GM12872 (cell line): ENCODE measurements around the gene BCORL1.

ENCODE experiments used
- CTCF ChIP-seq: IDR thresholded peaks from 3 replicates; pipeline ENCODE4 v1.5.1; 2011; ENCODE audit warnings: low read depth, mild to moderate bottlenecking, low read length, moderate library complexity; ENCODE audit not compliant: insufficient read depth

The BCORL1 gene

GRCh38 chrX:129983575-129984110, 1.2 kb downstream of the BCORL1 start:
- TF ChIP-seq CTCF, result no peak

GRCh38 chrX:129984111-129984958, 1.9 kb downstream of the BCORL1 start:
- no peak for TF ChIP-seq CTCF

- TF ChIP-seq CTCF, result no peak
These were observed 5.4 kb downstream of the BCORL1 start for GRCh38 chrX:129987871-129988270.

- TF ChIP-seq CTCF, result no peak
These were observed 9.7 kb downstream of the BCORL1 start for GRCh38 chrX:129992181-129992580.

- TF ChIP-seq CTCF, result no peak
These were observed 13.7 kb downstream of the BCORL1 start for GRCh38 chrX:129996120-129996519.

- no peak for TF ChIP-seq CTCF
These were observed 14.7 kb downstream of the BCORL1 start for GRCh38 chrX:129997086-129997485.

GRCh38 chrX:129998021-129998420, 15.6 kb downstream of the BCORL1 start:
- TF ChIP-seq CTCF, result no peak
